Omental fat pad (tissue), 4 donors: ENCODE data around the gene ABCA3. TPM values are rescaled to one million over a fixed set of nuclear protein-coding genes. Genes with fewer than 3 reads are reported as not detected.

ENCODE experiments used
- ATAC-seq: fragments of 150-250 bp; one replicate; pipeline ENCODE4 v1.9.1; 2016; ENCODE audit warnings: mild to moderate bottlenecking, moderate library complexity; ENCODE audit not compliant: low FRiP score
- DNase-seq: peaks from one replicate; pipeline ENCODE4 v3.0.0-alpha.2; 2019; ENCODE audit warnings: low spot score
- CTCF ChIP-seq, 3 donors: fragments of 450-650 bp; IDR thresholded peaks; one replicate each; pipeline ENCODE4 v1.5.1; 2016 to 2017; ENCODE audit warnings: antibody characterized with exemption in 3 of 3, mild to moderate bottlenecking in 3 of 3, moderate library complexity in 2 of 3
- small RNA-seq: library from RNA; depleted of rRNA; stranded (forward); fragments of <200 nt; gene quantifications from one replicate; pipeline ENCODE3, GENCODE V24; 2016
- total RNA-seq, 4 donors: library from RNA; depleted of rRNA; stranded (reverse); fragments of >200 nt; gene quantifications; one replicate each; pipeline ENCODE4 v1.1.0, GENCODE V29; 2016

Gene ABCA3
- total RNA-seq, 4 donors from 2014 or later: 6.6 to 19.0 (median 8.0) TPM

GRCh38 chr16:2226245-2226793 is 114.2 kb downstream of the ABCA3 start:
- ATAC-seq: no peak
- TF ChIP-seq CTCF (IDR thresholded peaks at IDR 0.05): no peak
- DNase-seq: no peak

Small RNA genes lying within 50 kb of the gene (small RNA-seq; reads per million reads assigned to genes)
- not detected for gene MIR3677
- gene MIR4717: not detected

Other genes with a start within 250 kb of the ABCA3 start
- gene PKD1, start 204.8 kb downstream of the ABCA3 start, total RNA-seq: 100 to 1,000 TPM in 2 of 4 donors, 10 to 100 TPM in 2; 86.4 to 214 (median 121) TPM
- 1 to 10 TPM in 2 of 4 donors, under 1 TPM in 1, not detected in 1; 0.19 to 2.0 (median 1.1) TPM for gene RAB26, start 192.1 kb downstream of the ABCA3 start, total RNA-seq
- 10 to 100 TPM; 31.9 to 42.7 (median 34.3) TPM for gene TRAF7, start 184.9 kb downstream of the ABCA3 start, total RNA-seq
- under 1 TPM; 0.12 to 0.19 (median 0.14) TPM for gene CASKIN1, start 144.1 kb downstream of the ABCA3 start, total RNA-seq
- gene MLST8, start 135.3 kb downstream of the ABCA3 start, total RNA-seq: 10 to 100 TPM; 29.8 to 44.6 (median 34.6) TPM
- gene BRICD5, start 129.9 kb downstream of the ABCA3 start, total RNA-seq: 10 to 100 TPM in 1 of 4 donors, 1 to 10 TPM in 3; 1.5 to 10.1 (median 4.3) TPM
- 10 to 100 TPM in 1 of 4 donors, 1 to 10 TPM in 3; 8.1 to 10.4 (median 9.6) TPM for gene PGP, start 125.9 kb downstream of the ABCA3 start, total RNA-seq
- gene E4F1, start 117.1 kb downstream of the ABCA3 start, total RNA-seq: 10 to 100 TPM; 18.3 to 39.6 (median 25.7) TPM
- gene DNASE1L2, start 104.3 kb downstream of the ABCA3 start, total RNA-seq: under 1 TPM in 3 of 4 donors, not detected in 1; 0.63 to 0.93 (median 0.84) TPM
- 10 to 100 TPM; 26.2 to 66.5 (median 38.4) TPM for gene ECI1, start 89.1 kb downstream of the ABCA3 start, total RNA-seq
- 100 to 1,000 TPM in 1 of 4 donors, 10 to 100 TPM in 3; 84.9 to 171 (median 92.2) TPM for gene RNPS1, start 72.6 kb downstream of the ABCA3 start, total RNA-seq
- 1 to 10 TPM; 1.3 to 2.9 (median 2.5) TPM for gene CCNF, start 88.7 kb upstream of the ABCA3 start, total RNA-seq
- gene TEDC2, start 119.4 kb upstream of the ABCA3 start, total RNA-seq: 1 to 10 TPM in 1 of 4 donors, under 1 TPM in 1, not detected in 2; 0.50 to 1.1 TPM
- gene NTN3, start 130.6 kb upstream of the ABCA3 start, total RNA-seq: under 1 TPM in 2 of 4 donors, not detected in 2; 0.28 to 0.44 TPM
- 10 to 100 TPM; 10.4 to 19.4 (median 13.0) TPM for gene TBC1D24, start 134.4 kb upstream of the ABCA3 start, total RNA-seq
- 100 to 1,000 TPM in 1 of 4 donors, 10 to 100 TPM in 3; 43.5 to 113 (median 67.9) TPM for gene ATP6V0C, start 173.2 kb upstream of the ABCA3 start, total RNA-seq
- 10 to 100 TPM; 26.7 to 35.9 (median 30.7) TPM for gene AMDHD2, start 179.6 kb upstream of the ABCA3 start, total RNA-seq
- not detected for gene CEMP1, start 190.7 kb upstream of the ABCA3 start, total RNA-seq
- 10 to 100 TPM; 22.2 to 34.5 (median 25.6) TPM for gene PDPK1, start 197.3 kb upstream of the ABCA3 start, total RNA-seq